GM21528 (cell line): ENCODE data around the gene CYBRD1.
"Not testable (repeated sequence)": the region's sequence is repeated elsewhere in the genome, so short reads cannot be mapped to it uniquely, and the experiment has no call there.

Experiments
- ATAC-seq: cut with Tn5 transposase; IDR thresholded peaks from one replicate; pipeline ENCODE4 v1.9.1; 2021; ENCODE audit warnings: mild to moderate bottlenecking, moderate library complexity; ENCODE audit not compliant: unreplicated experiment, low FRiP score

Gene CYBRD1

GRCh38 chr2:171522052-171522787 lies at the start of gene CYBRD1:
Gene CYBRD1, plus strand, starts transcription at chr2:171522474. Its CDS starts 72 bp downstream, at chr2:171522546.
- no peak for ATAC-seq

GRCh38 chr2:171475979-171476378 lies 46.3 kb upstream of the CYBRD1 start:
- ATAC-seq = no peak

- no peak for ATAC-seq
Measured at GRCh38 chr2:171478345-171478744, 43.9 kb upstream of the CYBRD1 start.

- no peak for ATAC-seq
Measured at GRCh38 chr2:171479154-171479814, 43.0 kb upstream of the CYBRD1 start.

GRCh38 chr2:171480908-171481307 lies 41.4 kb upstream of the CYBRD1 start:
- no peak for ATAC-seq

GRCh38 chr2:171482308-171482707 lies 40.0 kb upstream of the CYBRD1 start:
- ATAC-seq = no peak

GRCh38 chr2:171482877-171483276 lies 39.4 kb upstream of the CYBRD1 start:
- no peak for ATAC-seq

- no peak for ATAC-seq
Measured at GRCh38 chr2:171483793-171484192, 38.5 kb upstream of the CYBRD1 start.

- no peak for ATAC-seq
Measured at GRCh38 chr2:171485116-171485515, 37.2 kb upstream of the CYBRD1 start.

GRCh38 chr2:171487201-171487600 lies 35.1 kb upstream of the CYBRD1 start:
- no peak for ATAC-seq

GRCh38 chr2:171487803-171488259 lies 34.4 kb upstream of the CYBRD1 start:
- no peak for ATAC-seq

- ATAC-seq = no peak
Measured at GRCh38 chr2:171490577-171490976, 31.7 kb upstream of the CYBRD1 start.

- no peak for ATAC-seq
Measured at GRCh38 chr2:171491292-171491691, 31.0 kb upstream of the CYBRD1 start.

- no peak for ATAC-seq
Measured at GRCh38 chr2:171492664-171493063, 29.6 kb upstream of the CYBRD1 start.

GRCh38 chr2:171497664-171498063 lies 24.6 kb upstream of the CYBRD1 start:
- not testable (repeated sequence) for ATAC-seq

GRCh38 chr2:171505374-171505773 lies 16.9 kb upstream of the CYBRD1 start:
- ATAC-seq = no peak

GRCh38 chr2:171509945-171510731 lies 12.1 kb upstream of the CYBRD1 start:
- ATAC-seq = peak; percentile 57

GRCh38 chr2:171512014-171512413 lies 10.3 kb upstream of the CYBRD1 start:
- no peak for ATAC-seq

- ATAC-seq = no peak
Measured at GRCh38 chr2:171512683-171513195, 9.5 kb upstream of the CYBRD1 start.

- no peak for ATAC-seq
Measured at GRCh38 chr2:171513719-171514160, 8.5 kb upstream of the CYBRD1 start.
